Testis (tissue), 3 donors: ENCODE data around the gene KIAA1671. TPM values are rescaled to one million over a fixed set of nuclear protein-coding genes. Genes with fewer than 3 reads are reported as not detected.
A peak's percentile ranks its signal among the peaks of the same experiment; 100 is the strongest.
"Not testable (repeated sequence)": the region's sequence is repeated elsewhere in the genome, so short reads cannot be mapped to it uniquely, and the experiment has no call there.

Experiments used
- DNase-seq: peaks from one replicate; pipeline ENCODE4 v3.0.0-alpha.2; 2019
- H3K27ac ChIP-seq, 2 donors: fragments of 200-600 bp; sonication (generic); one replicate each; pipeline ENCODE4 v1.5.1; 2019
- H3K27me3 ChIP-seq: fragments of 200-600 bp; sonication (generic); one replicate; pipeline ENCODE4 v1.5.1; 2019
- H3K36me3 ChIP-seq: fragments of 200-600 bp; sonication (generic); one replicate; pipeline ENCODE4 v1.5.1; 2017; ENCODE audit warnings: low read depth; ENCODE audit errors: missing control alignments
- H3K4me1 ChIP-seq: fragments of 200-600 bp; sonication (generic); one replicate; pipeline ENCODE4 v1.5.1; 2019
- H3K4me3 ChIP-seq, 2 donors: fragments of 200-600 bp; sonication (generic); one replicate each; pipeline ENCODE4 v1.5.1; 2017 to 2019
- H3K9me3 ChIP-seq: fragments of 200-600 bp; sonication (generic); one replicate; pipeline ENCODE4 v1.5.1; 2017
- POLR2A ChIP-seq: fragments of 450-650 bp; IDR thresholded peaks from one replicate; pipeline ENCODE4 v1.6.1; 2017; ENCODE audit warnings: antibody characterized with exemption, mild to moderate bottlenecking, moderate library complexity
- WGBS, 2 donors: methylation state at CpG; one replicate each; pipeline ENCODE4 v1.1.5; 2018; 5-methylcytosine and 5-hydroxymethylcytosine counted together
- intact Hi-C: fragments of 100-400 bp; cut with DNase I; formaldehyde crosslinking; loops from one replicate; pipeline ENCODE4 v1.15.1; 2023; ENCODE audit warnings: low total_unique reads
- polyA plus RNA-seq: library from polyadenylated mRNA; stranded (reverse); fragments of 350-450 nt; fragmentation: Illumina TruSeq; extraction: RNeasy Lipid Tissue Mini Kit (QIAGEN cat#74804); gene quantifications from one replicate; pipeline ENCODE4 v1.2.3, GENCODE V29; 2014; ENCODE audit warnings: low read depth, low replicate concordance; ENCODE audit not compliant: insufficient read depth
- total RNA-seq, 2 donors: library from RNA; depleted of rRNA; stranded (reverse); fragments of >200 nt; gene quantifications; one replicate each; pipeline ENCODE4 v1.2.3, GENCODE V29; 2016
- TF ChIP-seq, protein P1 (sequence below), 3 experiments: fragments of 450-650 bp in 2 of 3; fragments of 200-600 bp in 1 of 3; sonication (generic) in 1 of 3; IDR thresholded peaks; one replicate each; pipeline ENCODE4 v1.5.1; 2016 to 2019; ENCODE audit warnings: antibody characterized with exemption in 3 of 3, mild to moderate bottlenecking in 2 of 3, moderate library complexity in 1 of 3

Gene KIAA1671
- total and polyA plus RNA-seq, 3 donors from 2014 or later, result 16.8 to 28.6 (median 24.4) TPM

DNA sequence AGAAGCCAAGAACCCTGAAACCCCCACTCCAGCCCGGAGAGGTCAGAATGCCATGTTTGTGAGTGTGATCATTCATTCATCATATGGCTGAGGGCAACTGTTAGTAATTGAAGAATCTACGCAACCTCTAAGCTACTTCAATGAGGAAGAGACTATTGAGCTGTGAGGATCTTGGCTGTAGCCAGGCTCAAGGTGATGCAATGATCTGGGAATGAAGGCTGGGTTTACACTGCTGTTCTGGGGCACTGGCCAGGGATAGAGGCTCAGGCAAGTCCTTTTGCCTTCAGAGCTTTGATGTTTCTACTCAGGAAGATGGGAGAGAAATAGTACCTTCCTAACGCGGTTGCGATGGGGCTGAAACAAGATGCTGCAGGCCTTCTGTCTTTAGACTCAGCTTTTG, 279.8 kb downstream of the KIAA1671 start:
- H3K36me3 ChIP-seq, result no peaks in the 10 kb centered on the region
- no peak for TF ChIP-seq POLR2A
- TF ChIP-seq, protein P1, sequence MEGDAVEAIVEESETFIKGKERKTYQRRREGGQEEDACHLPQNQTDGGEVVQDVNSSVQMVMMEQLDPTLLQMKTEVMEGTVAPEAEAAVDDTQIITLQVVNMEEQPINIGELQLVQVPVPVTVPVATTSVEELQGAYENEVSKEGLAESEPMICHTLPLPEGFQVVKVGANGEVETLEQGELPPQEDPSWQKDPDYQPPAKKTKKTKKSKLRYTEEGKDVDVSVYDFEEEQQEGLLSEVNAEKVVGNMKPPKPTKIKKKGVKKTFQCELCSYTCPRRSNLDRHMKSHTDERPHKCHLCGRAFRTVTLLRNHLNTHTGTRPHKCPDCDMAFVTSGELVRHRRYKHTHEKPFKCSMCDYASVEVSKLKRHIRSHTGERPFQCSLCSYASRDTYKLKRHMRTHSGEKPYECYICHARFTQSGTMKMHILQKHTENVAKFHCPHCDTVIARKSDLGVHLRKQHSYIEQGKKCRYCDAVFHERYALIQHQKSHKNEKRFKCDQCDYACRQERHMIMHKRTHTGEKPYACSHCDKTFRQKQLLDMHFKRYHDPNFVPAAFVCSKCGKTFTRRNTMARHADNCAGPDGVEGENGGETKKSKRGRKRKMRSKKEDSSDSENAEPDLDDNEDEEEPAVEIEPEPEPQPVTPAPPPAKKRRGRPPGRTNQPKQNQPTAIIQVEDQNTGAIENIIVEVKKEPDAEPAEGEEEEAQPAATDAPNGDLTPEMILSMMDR (IDR thresholded peaks at IDR 0.05), result no peak
- intact Hi-C loops, result no loop called here
- no peak overlapping the region for H3K4me3 ChIP-seq
- no peak overlapping the region for H3K27ac ChIP-seq
- H3K4me1 ChIP-seq, result no peaks in the 10 kb centered on the region
- 86 to 89% methylated on average over 5 of the region's 5 CpGs for WGBS, 2 donors
- no peak for DNase-seq
- H3K9me3 ChIP-seq, result no peaks in the 10 kb centered on the region
- no peaks in the 10 kb centered on the region for H3K27me3 ChIP-seq

DNA sequence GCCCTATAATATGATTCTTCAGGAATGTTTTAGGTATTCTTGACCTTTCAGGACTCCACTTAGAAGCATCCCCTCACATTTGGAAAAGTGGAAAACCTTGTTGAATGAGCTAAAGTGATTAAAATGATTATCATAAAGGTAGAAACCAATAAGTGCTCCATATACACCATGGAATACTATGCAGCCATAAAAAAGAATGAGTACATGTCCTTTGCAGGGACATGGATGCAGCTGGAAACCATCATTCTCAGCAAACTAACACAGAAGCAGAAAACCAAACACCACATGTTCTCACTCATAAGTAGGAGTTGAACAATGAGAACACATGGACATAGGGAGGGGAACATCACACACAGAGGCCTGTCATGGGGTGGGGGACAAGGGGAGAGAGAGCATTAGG, 281.2 kb downstream of the KIAA1671 start:
- intact Hi-C loops, H3K27me3 ChIP-seq, DNase-seq, H3K9me3 ChIP-seq, H3K4me3 ChIP-seq, H3K36me3 ChIP-seq, H3K4me1 ChIP-seq, H3K27ac ChIP-seq: not testable (repeated sequence)

DNA sequence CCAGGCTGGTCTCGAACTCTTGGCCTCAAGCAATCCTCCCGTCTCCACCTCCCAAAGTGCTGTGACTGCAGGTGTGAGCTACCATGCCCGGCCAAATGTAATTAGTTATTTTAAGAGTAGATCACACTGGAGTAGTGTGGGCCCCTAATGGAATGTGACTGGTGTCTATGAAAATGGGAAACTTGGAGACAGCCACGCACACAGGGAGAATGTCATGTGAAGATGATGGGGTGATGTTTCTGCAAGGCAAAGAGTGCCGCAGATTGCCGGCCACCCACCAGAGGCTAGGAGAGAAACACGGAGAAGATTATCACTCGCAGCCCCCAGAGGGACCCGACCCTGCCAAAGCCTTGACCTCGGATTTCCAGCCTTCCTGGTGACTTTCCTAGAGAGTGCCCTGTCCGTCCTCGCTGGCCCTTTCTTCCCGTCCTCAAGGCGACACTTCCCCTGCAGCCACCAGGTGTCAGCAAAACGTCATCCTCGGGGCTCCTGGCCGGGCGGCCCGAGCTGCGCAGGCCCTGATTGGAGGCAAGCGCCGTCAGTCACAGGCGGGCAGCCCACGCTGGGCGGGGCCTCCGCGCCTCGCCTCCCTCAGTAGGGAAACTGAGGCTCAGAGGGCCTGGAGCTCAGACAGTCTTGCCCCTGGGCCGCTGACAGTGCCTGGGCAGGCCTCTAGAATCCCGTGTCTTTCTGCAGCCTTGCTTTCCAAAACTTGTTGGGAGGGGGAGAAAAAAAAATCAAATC, 283.2 kb downstream of the KIAA1671 start:
- Histone ChIP-seq H3K9me3 (no peaks in the 10 kb centered on the region), H3K4me3 (peak overlapping the region; percentile 16 to 18), H3K4me1 (no peaks in the 10 kb centered on the region), H3K27ac (no peak overlapping the region), H3K36me3 (no peaks in the 10 kb centered on the region), H3K27me3 (no peaks in the 10 kb centered on the region)
- intact Hi-C loops, result no loop called here
- no peak for TF ChIP-seq POLR2A
- TF ChIP-seq, protein P1 (IDR thresholded peaks at IDR 0.05), result peak; percentile 62 to 82 (median 81)
- 11 to 13% methylated on average over 16 to 30 of the region's 30 CpGs for WGBS, 2 donors
- DNase-seq, result peak; percentile 92

GRCh38 chr22:25236417-25236816, 283.9 kb downstream of the KIAA1671 start:
- no peak for DNase-seq
- intact Hi-C loops, result no loop called here

DNA sequence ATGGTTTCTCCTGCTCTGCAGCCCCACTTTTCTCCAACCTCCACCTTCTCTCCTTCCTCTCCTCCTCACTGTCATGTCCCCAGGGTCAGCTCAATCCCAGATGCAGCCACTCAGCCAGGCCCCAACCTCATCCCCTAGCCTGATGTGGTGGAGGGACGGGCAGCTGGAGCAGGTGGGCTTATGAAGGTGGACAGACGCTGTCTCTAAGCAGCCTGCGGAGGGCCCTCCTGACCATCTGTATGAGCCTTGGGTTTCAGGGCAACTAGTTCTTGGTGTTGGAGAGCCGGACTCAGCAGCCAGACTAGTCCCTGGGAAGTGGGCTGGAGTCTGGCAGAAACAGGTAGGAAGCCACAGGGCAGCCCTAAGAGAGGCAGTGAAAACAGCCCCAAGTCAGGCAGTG, 285.0 kb downstream of the KIAA1671 start:
- H3K4me1 ChIP-seq, result no peaks in the 10 kb centered on the region

More at GRCh38 chr22:25236417-25236816, 283.9 kb downstream of the KIAA1671 start:
- Histone ChIP-seq H3K4me1 (no peaks in the 10 kb centered on the region), H3K9me3 (no peaks in the 10 kb centered on the region), H3K36me3 (no peaks in the 10 kb centered on the region), H3K27ac (no peak overlapping the region), H3K4me3 (peak overlapping the region; percentile 16 to 18), H3K27me3 (no peaks in the 10 kb centered on the region)
- no peak for TF ChIP-seq POLR2A
- TF ChIP-seq, protein P1 (IDR thresholded peaks at IDR 0.05), result no peak
- WGBS, 2 donors, result 54 to 76% methylated on average over 6 of the region's 6 CpGs

GRCh38 chr22:25238058-25238457, 285.5 kb downstream of the KIAA1671 start:
- H3K4me3 ChIP-seq, intact Hi-C loops, H3K27ac ChIP-seq, DNase-seq, H3K4me1 ChIP-seq, H3K9me3 ChIP-seq, H3K27me3 ChIP-seq, H3K36me3 ChIP-seq: not testable (repeated sequence)
- WGBS, 2 donors, result 79 to 85% methylated on average over 8 to 9 of the region's 9 CpGs

More for the DNA sequence above, 285.0 kb downstream of the KIAA1671 start:
- no peak for DNase-seq
- intact Hi-C loops, result no loop called here
- no peaks in the 10 kb centered on the region for H3K27me3 ChIP-seq
- no peaks in the 10 kb centered on the region for H3K9me3 ChIP-seq
- no peak for TF ChIP-seq POLR2A
- TF ChIP-seq, protein P1 (IDR thresholded peaks at IDR 0.05), result no peak
- no peak overlapping the region for H3K4me3 ChIP-seq
- no peak overlapping the region for H3K27ac ChIP-seq
- 80 to 82% methylated on average over 3 to 4 of the region's 4 CpGs for WGBS, 2 donors
- H3K36me3 ChIP-seq, result no peaks in the 10 kb centered on the region
